ENCODE results near the gene BANF2.

GRCh38 chr20:17651760-17652388 is 47.9 kb upstream of the BANF2 start:
- no peak for TF ChIP-seq EZH2 (IDR thresholded peaks at IDR 0.05; ENCODE audit: insufficient read depth, poor library complexity, severe bottlenecking)
- TF ChIP-seq EZH2phosphoT487 (IDR thresholded peaks at IDR 0.05; ENCODE audit: insufficient read depth, low read depth) = no peak

Data from GM23248 (cell line).